ENCODE results near the gene SCP2D1. TPM values are rescaled to one million over a fixed set of nuclear protein-coding genes. Genes with fewer than 3 reads are reported as not detected.

SCP2D1 gene
- total and polyA plus RNA-seq, 4 donors: not detected

DNA sequence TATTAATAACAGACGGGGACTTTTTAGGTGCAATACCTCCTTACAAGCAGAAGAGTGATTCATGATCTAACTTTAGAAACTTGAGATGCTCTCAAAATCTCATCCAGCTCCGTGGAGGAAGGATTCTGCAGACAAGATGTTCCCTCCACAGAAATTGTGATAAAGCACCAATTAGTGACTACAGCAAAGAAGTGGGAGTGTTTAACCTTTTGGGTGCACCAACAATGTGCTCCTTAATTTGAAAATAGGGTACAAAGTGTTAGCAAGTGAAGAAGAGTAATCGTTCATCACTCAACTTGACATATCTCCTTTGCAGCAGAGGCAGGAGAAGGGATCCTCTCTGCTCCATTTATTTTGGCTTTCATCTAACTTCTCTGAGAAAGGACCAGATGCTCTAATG, 22.8 kb upstream of the SCP2D1 start:
- Histone ChIP-seq H3K27ac (ENCODE audit: low read depth in 1 of 2, low read length in 1 of 2) (no peak overlapping the region), H3K4me3 (no peak overlapping the region), H3K9me3 (ENCODE audit: control insufficient read depth in 4 of 4, insufficient read depth in 3 of 4, low read length in 3 of 4) (peaks cover 0 to 5% (median 0%) of the 10 kb centered on the region in 4 donors), H3K36me3 (ENCODE audit: control insufficient read depth in 4 of 4, insufficient read depth in 4 of 4, low read length in 4 of 4) (no peaks in the 10 kb centered on the region), H3K4me1 (ENCODE audit: control insufficient read depth in 5 of 5, insufficient read depth in 5 of 5, low read length in 5 of 5) (peaks cover 0 to 6% (median 0%) of the 10 kb centered on the region in 5 donors), H3K27me3 (ENCODE audit: control insufficient read depth in 3 of 3, insufficient read depth in 3 of 3, low read length in 2 of 3) (peaks cover 0 to 9% (median 6%) of the 10 kb centered on the region in 3 donors), H3K9ac (ENCODE audit: insufficient read depth in 1 of 2, low read length in 2 of 2) (no peak overlapping the region)
- WGBS, 2 donors: 65 to 76% methylated on average over 3 of the region's 3 CpGs
- no peak for DNase-seq
- no peak for ATAC-seq (ENCODE audit: insufficient read depth, low FRiP score)
- TF ChIP-seq, protein P1, sequence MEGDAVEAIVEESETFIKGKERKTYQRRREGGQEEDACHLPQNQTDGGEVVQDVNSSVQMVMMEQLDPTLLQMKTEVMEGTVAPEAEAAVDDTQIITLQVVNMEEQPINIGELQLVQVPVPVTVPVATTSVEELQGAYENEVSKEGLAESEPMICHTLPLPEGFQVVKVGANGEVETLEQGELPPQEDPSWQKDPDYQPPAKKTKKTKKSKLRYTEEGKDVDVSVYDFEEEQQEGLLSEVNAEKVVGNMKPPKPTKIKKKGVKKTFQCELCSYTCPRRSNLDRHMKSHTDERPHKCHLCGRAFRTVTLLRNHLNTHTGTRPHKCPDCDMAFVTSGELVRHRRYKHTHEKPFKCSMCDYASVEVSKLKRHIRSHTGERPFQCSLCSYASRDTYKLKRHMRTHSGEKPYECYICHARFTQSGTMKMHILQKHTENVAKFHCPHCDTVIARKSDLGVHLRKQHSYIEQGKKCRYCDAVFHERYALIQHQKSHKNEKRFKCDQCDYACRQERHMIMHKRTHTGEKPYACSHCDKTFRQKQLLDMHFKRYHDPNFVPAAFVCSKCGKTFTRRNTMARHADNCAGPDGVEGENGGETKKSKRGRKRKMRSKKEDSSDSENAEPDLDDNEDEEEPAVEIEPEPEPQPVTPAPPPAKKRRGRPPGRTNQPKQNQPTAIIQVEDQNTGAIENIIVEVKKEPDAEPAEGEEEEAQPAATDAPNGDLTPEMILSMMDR (IDR thresholded peaks at IDR 0.05; ENCODE audit: control extremely low read depth, extremely low read depth): no peak

GRCh38 chr20:18793625-18794427, 19.8 kb upstream of the SCP2D1 start:
- ATAC-seq (ENCODE audit: insufficient read depth, low FRiP score): peak; percentile 93

DNA sequence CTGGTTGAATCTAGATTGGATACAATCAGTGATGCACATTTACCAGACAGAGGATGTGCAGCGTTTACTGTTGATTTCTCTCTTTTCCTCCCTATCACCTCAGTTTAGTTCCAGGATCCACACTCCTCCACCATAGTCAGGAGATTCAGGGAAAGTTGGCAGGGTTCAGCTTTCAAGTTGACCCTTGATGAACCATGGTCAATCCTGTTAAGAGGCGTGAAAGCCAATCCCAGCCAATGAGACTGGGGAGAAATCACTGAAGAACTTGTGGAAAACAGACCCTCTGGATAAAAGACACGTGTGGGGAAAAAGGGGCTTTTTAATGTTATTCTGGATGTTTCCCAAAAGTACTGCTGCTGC, 19.2 kb upstream of the SCP2D1 start:
- 65 to 69% methylated on average over 3 of the region's 3 CpGs for WGBS, 2 donors
- H3K27ac ChIP-seq (ENCODE audit: low read depth in 1 of 2, low read length in 1 of 2): peak overlapping the region; percentile 81 to 95
- H3K9ac ChIP-seq (ENCODE audit: insufficient read depth in 1 of 2, low read length in 2 of 2): peak overlapping the region; percentile 80 to 97
- ATAC-seq (ENCODE audit: insufficient read depth, low FRiP score) (no peak), DNase-seq (no peak)
- peaks cover 0 to 5% (median 3%) of the 10 kb centered on the region in 4 donors for H3K9me3 ChIP-seq (ENCODE audit: control insufficient read depth in 4 of 4, insufficient read depth in 3 of 4, low read length in 3 of 4)
- TF ChIP-seq, protein P1 (IDR thresholded peaks at IDR 0.05; ENCODE audit: control extremely low read depth, extremely low read depth): no peak
- no peaks in the 10 kb centered on the region for H3K36me3 ChIP-seq (ENCODE audit: control insufficient read depth in 4 of 4, insufficient read depth in 4 of 4, low read length in 4 of 4)
- H3K27me3 ChIP-seq (ENCODE audit: control insufficient read depth in 3 of 3, insufficient read depth in 3 of 3, low read length in 2 of 3): peaks cover 0 to 9% (median 6%) of the 10 kb centered on the region in 3 donors
- H3K4me3 ChIP-seq: peak overlapping the region; percentile 92
- H3K4me1 ChIP-seq (ENCODE audit: control insufficient read depth in 5 of 5, insufficient read depth in 5 of 5, low read length in 5 of 5): peaks cover 0 to 6% (median 0%) of the 10 kb centered on the region in 5 donors

More at GRCh38 chr20:18793625-18794427, 19.8 kb upstream of the SCP2D1 start:
- peaks cover 0 to 6% (median 0%) of the 10 kb centered on the region in 5 donors for H3K4me1 ChIP-seq (ENCODE audit: control insufficient read depth in 5 of 5, insufficient read depth in 5 of 5, low read length in 5 of 5)
- H3K27ac ChIP-seq (ENCODE audit: low read depth in 1 of 2, low read length in 1 of 2): peak overlapping the region; percentile 81 to 95
- H3K4me3 ChIP-seq: peak overlapping the region; percentile 92
- 6 to 8% methylated on average over 29 of the region's 29 CpGs for WGBS, 2 donors
- peak; percentile 90 to 97 (median 95) for DNase-seq
- TF ChIP-seq, protein P1 (IDR thresholded peaks at IDR 0.05; ENCODE audit: control extremely low read depth, extremely low read depth): no peak
- no peaks in the 10 kb centered on the region for H3K36me3 ChIP-seq (ENCODE audit: control insufficient read depth in 4 of 4, insufficient read depth in 4 of 4, low read length in 4 of 4)
- H3K27me3 ChIP-seq (ENCODE audit: control insufficient read depth in 3 of 3, insufficient read depth in 3 of 3, low read length in 2 of 3): peaks cover 0 to 9% (median 6%) of the 10 kb centered on the region in 3 donors
- peak overlapping the region; percentile 80 to 97 for H3K9ac ChIP-seq (ENCODE audit: insufficient read depth in 1 of 2, low read length in 2 of 2)
- H3K9me3 ChIP-seq (ENCODE audit: control insufficient read depth in 4 of 4, insufficient read depth in 3 of 4, low read length in 3 of 4): peaks cover 0 to 5% (median 3%) of the 10 kb centered on the region in 4 donors

Data from lung (tissue), 12 donors.